ENCODE data around the gene ZC3H12D.
A peak's percentile ranks its signal among the peaks of the same experiment; 100 is the strongest.

The ZC3H12D gene

GRCh38 chr6:149480502-149481280 is 4.1 kb downstream of the ZC3H12D start:
- Histone ChIP-seq H2AK5ac (ENCODE audit: low read length, severe bottlenecking) (no peak overlapping the region), H4K91ac (ENCODE audit: low read length) (no peak overlapping the region), H3K4ac (ENCODE audit: low read depth in 1 of 2, low read length in 2 of 2) (no peak overlapping the region), H3K9ac (ENCODE audit: low read length) (no peak overlapping the region), H2AFZ (ENCODE audit: low read depth, low read length) (no peak overlapping the region), H3K4me1 (ENCODE audit: control insufficient read depth, insufficient read depth, low read depth, low read length) (peaks cover 15% of the 10 kb centered on the region), H3K4me3 (ENCODE audit: insufficient read depth in 1 of 2, low read depth in 1 of 2, low read length in 2 of 2) (no peak overlapping the region), H3K9me3 (ENCODE audit: control insufficient read depth, low read length) (no peaks in the 10 kb centered on the region), H3K4me2 (ENCODE audit: low read length, poor library complexity, severe bottlenecking) (no peak overlapping the region), H3K27me3 (ENCODE audit: control insufficient read depth in 1 of 2, insufficient read depth in 1 of 2, low read length in 2 of 2) (peaks cover 0 to 13% of the 10 kb centered on the region in 2 experiments), H3K79me1 (replicated peaks; ENCODE audit: low read length, poor library complexity, severe bottlenecking) (no peaks in the 10 kb centered on the region), H3K14ac (ENCODE audit: low read length in 2 of 2) (peak overlapping the region in 1 of 2 experiments; percentile 44), H3K36me3 (ENCODE audit: control insufficient read depth in 1 of 2, insufficient read depth in 2 of 2, low read depth in 1 of 2, low read length in 2 of 2) (no peaks in the 10 kb centered on the region), H2BK12ac (ENCODE audit: low read length in 2 of 2) (peak overlapping the region in 1 of 2 experiments; percentile 92), H2BK5ac (ENCODE audit: low read depth, low read length, poor library complexity, severe bottlenecking) (no peak overlapping the region), H3K23ac (ENCODE audit: low read length in 2 of 2) (no peak overlapping the region), H4K8ac (ENCODE audit: low read length) (no peak overlapping the region), H3K27ac (ENCODE audit: low read length, poor library complexity, severe bottlenecking) (no peak overlapping the region), H2BK15ac (ENCODE audit: low read depth, poor library complexity, severe bottlenecking) (no peak overlapping the region), H3K18ac (ENCODE audit: low read depth in 1 of 2, low read length in 2 of 2) (no peak overlapping the region), H2BK120ac (ENCODE audit: low read depth, low read length) (no peak overlapping the region)
- 95% methylated on average over 11 of the region's 18 CpGs for WGBS
- no peak for DNase-seq

GRCh38 chr6:149478631-149479314 is 6.0 kb downstream of the ZC3H12D start:
- no peak overlapping the region for H3K4me3 ChIP-seq (ENCODE audit: insufficient read depth in 1 of 2, low read depth in 1 of 2, low read length in 2 of 2)
- no peak overlapping the region for H2BK12ac ChIP-seq (ENCODE audit: low read length in 2 of 2)
- no peaks in the 10 kb centered on the region for H3K36me3 ChIP-seq (ENCODE audit: control insufficient read depth in 1 of 2, insufficient read depth in 2 of 2, low read depth in 1 of 2, low read length in 2 of 2)
- H4K8ac ChIP-seq (ENCODE audit: low read length) = no peak overlapping the region
- H3K4ac ChIP-seq (ENCODE audit: low read depth in 1 of 2, low read length in 2 of 2) = no peak overlapping the region
- no peak overlapping the region for H3K27ac ChIP-seq (ENCODE audit: low read length, poor library complexity, severe bottlenecking)
- peaks cover 12% of the 10 kb centered on the region for H3K4me1 ChIP-seq (ENCODE audit: control insufficient read depth, insufficient read depth, low read depth, low read length)
- no peak overlapping the region for H4K91ac ChIP-seq (ENCODE audit: low read length)
- no peak overlapping the region for H3K18ac ChIP-seq (ENCODE audit: low read depth in 1 of 2, low read length in 2 of 2)
- no peak overlapping the region for H3K4me2 ChIP-seq (ENCODE audit: low read length, poor library complexity, severe bottlenecking)
- DNase-seq = no peak
- H3K9me3 ChIP-seq (ENCODE audit: control insufficient read depth, low read length) = no peaks in the 10 kb centered on the region
- H3K23ac ChIP-seq (ENCODE audit: low read length in 2 of 2) = no peak overlapping the region
- no peak overlapping the region for H2AFZ ChIP-seq (ENCODE audit: low read depth, low read length)
- no peak overlapping the region for H3K14ac ChIP-seq (ENCODE audit: low read length in 2 of 2)
- H2BK15ac ChIP-seq (ENCODE audit: low read depth, poor library complexity, severe bottlenecking) = no peak overlapping the region
- H2BK5ac ChIP-seq (ENCODE audit: low read depth, low read length, poor library complexity, severe bottlenecking) = no peak overlapping the region
- WGBS = 92% methylated on average over 5 of the region's 5 CpGs
- no peaks in the 10 kb centered on the region for H3K79me1 ChIP-seq (replicated peaks; ENCODE audit: low read length, poor library complexity, severe bottlenecking)
- H3K27me3 ChIP-seq (ENCODE audit: control insufficient read depth in 1 of 2, insufficient read depth in 1 of 2, low read length in 2 of 2) = peaks cover 0 to 13% of the 10 kb centered on the region in 2 experiments
- H3K9ac ChIP-seq (ENCODE audit: low read length) = no peak overlapping the region
- H2BK120ac ChIP-seq (ENCODE audit: low read depth, low read length) = no peak overlapping the region
- H2AK5ac ChIP-seq (ENCODE audit: low read length, severe bottlenecking) = no peak overlapping the region

GRCh38 chr6:149477544-149477943 is 7.3 kb downstream of the ZC3H12D start:
- WGBS = 70% methylated on average over 2 of the region's 5 CpGs

GRCh38 chr6:149476789-149477455 is 7.9 kb downstream of the ZC3H12D start:
- no peak overlapping the region for H3K18ac ChIP-seq (ENCODE audit: low read depth in 1 of 2, low read length in 2 of 2)
- peak overlapping the region; percentile 30 for H2BK15ac ChIP-seq (ENCODE audit: low read depth, poor library complexity, severe bottlenecking)
- no peak overlapping the region for H2AK5ac ChIP-seq (ENCODE audit: low read length, severe bottlenecking)
- H4K91ac ChIP-seq (ENCODE audit: low read length) = no peak overlapping the region
- H3K27ac ChIP-seq (ENCODE audit: low read length, poor library complexity, severe bottlenecking) = no peak overlapping the region
- no peaks in the 10 kb centered on the region for H3K9me3 ChIP-seq (ENCODE audit: control insufficient read depth, low read length)
- no peak overlapping the region for H3K9ac ChIP-seq (ENCODE audit: low read length)
- H2BK120ac ChIP-seq (ENCODE audit: low read depth, low read length) = no peak overlapping the region
- no peak overlapping the region for H3K23ac ChIP-seq (ENCODE audit: low read length in 2 of 2)
- H2BK12ac ChIP-seq (ENCODE audit: low read length in 2 of 2) = no peak overlapping the region
- H4K8ac ChIP-seq (ENCODE audit: low read length) = no peak overlapping the region
- WGBS = 72% methylated on average over 5 of the region's 6 CpGs
- H3K36me3 ChIP-seq (ENCODE audit: control insufficient read depth in 1 of 2, insufficient read depth in 2 of 2, low read depth in 1 of 2, low read length in 2 of 2) = no peaks in the 10 kb centered on the region
- H3K4me2 ChIP-seq (ENCODE audit: low read length, poor library complexity, severe bottlenecking) = no peak overlapping the region
- H3K79me1 ChIP-seq (replicated peaks; ENCODE audit: low read length, poor library complexity, severe bottlenecking) = no peaks in the 10 kb centered on the region
- H2BK5ac ChIP-seq (ENCODE audit: low read depth, low read length, poor library complexity, severe bottlenecking) = no peak overlapping the region
- H2AFZ ChIP-seq (ENCODE audit: low read depth, low read length) = no peak overlapping the region
- H3K27me3 ChIP-seq (ENCODE audit: control insufficient read depth in 1 of 2, insufficient read depth in 1 of 2, low read length in 2 of 2) = peaks cover 3 to 29% of the 10 kb centered on the region in 2 experiments
- H3K14ac ChIP-seq (ENCODE audit: low read length in 2 of 2) = no peak overlapping the region
- peaks cover 8% of the 10 kb centered on the region for H3K4me1 ChIP-seq (ENCODE audit: control insufficient read depth, insufficient read depth, low read depth, low read length)
- no peak for DNase-seq
- no peak overlapping the region for H3K4me3 ChIP-seq (ENCODE audit: insufficient read depth in 1 of 2, low read depth in 1 of 2, low read length in 2 of 2)
- H3K4ac ChIP-seq (ENCODE audit: low read depth in 1 of 2, low read length in 2 of 2) = no peak overlapping the region

More at GRCh38 chr6:149477544-149477943, 7.3 kb downstream of the ZC3H12D start:
- Histone ChIP-seq H2BK5ac (ENCODE audit: low read depth, low read length, poor library complexity, severe bottlenecking) (no peak overlapping the region), H3K18ac (ENCODE audit: low read depth in 1 of 2, low read length in 2 of 2) (no peak overlapping the region), H3K4ac (ENCODE audit: low read depth in 1 of 2, low read length in 2 of 2) (no peak overlapping the region), H2AK5ac (ENCODE audit: low read length, severe bottlenecking) (no peak overlapping the region), H3K36me3 (ENCODE audit: control insufficient read depth in 1 of 2, insufficient read depth in 2 of 2, low read depth in 1 of 2, low read length in 2 of 2) (no peaks in the 10 kb centered on the region), H2BK15ac (ENCODE audit: low read depth, poor library complexity, severe bottlenecking) (no peak overlapping the region), H3K9ac (ENCODE audit: low read length) (no peak overlapping the region), H4K8ac (ENCODE audit: low read length) (no peak overlapping the region), H3K4me3 (ENCODE audit: insufficient read depth in 1 of 2, low read depth in 1 of 2, low read length in 2 of 2) (no peak overlapping the region), H3K14ac (ENCODE audit: low read length in 2 of 2) (no peak overlapping the region), H3K27ac (ENCODE audit: low read length, poor library complexity, severe bottlenecking) (no peak overlapping the region), H3K79me1 (replicated peaks; ENCODE audit: low read length, poor library complexity, severe bottlenecking) (no peaks in the 10 kb centered on the region), H3K27me3 (ENCODE audit: control insufficient read depth in 1 of 2, insufficient read depth in 1 of 2, low read length in 2 of 2) (peaks cover 0 to 22% of the 10 kb centered on the region in 2 experiments), H2BK12ac (ENCODE audit: low read length in 2 of 2) (no peak overlapping the region), H3K23ac (ENCODE audit: low read length in 2 of 2) (no peak overlapping the region), H4K91ac (ENCODE audit: low read length) (no peak overlapping the region), H2BK120ac (ENCODE audit: low read depth, low read length) (no peak overlapping the region), H3K4me2 (ENCODE audit: low read length, poor library complexity, severe bottlenecking) (no peak overlapping the region), H3K4me1 (ENCODE audit: control insufficient read depth, insufficient read depth, low read depth, low read length) (peaks cover 11% of the 10 kb centered on the region), H2AFZ (ENCODE audit: low read depth, low read length) (no peak overlapping the region), H3K9me3 (ENCODE audit: control insufficient read depth, low read length) (no peaks in the 10 kb centered on the region)
- DNase-seq = no peak

Data from mesenchymal stem cell (in vitro differentiated cells and primary cell).